Measurements from ENCODE around the gene C2CD4B. TPM values are rescaled to one million over a fixed set of nuclear protein-coding genes. Genes with fewer than 3 reads are reported as not detected.

The C2CD4B gene
- total RNA-seq, 1 experiment from 2014 or later, result 0.26 TPM

DNA sequence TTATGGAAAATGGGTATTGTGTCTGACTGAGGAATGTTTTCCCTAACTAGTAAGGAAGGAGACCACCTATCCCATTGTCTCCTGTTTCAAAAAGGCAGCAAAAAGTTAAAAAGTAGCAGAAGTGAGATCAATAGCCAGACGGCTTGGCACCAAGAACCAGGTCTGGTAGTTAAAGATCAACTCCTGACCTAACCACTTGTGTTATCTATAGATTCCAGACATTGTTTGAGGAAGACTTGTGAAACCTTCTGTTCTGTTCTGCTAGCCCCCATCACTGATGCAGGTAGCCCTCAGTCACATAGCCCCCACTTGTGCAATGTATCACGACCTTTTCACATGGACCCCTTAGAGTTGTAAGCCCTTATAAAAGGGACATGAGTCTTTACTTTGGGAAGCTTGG is 46.3 kb upstream of the C2CD4B start:
- TF ChIP-seq, protein P1, sequence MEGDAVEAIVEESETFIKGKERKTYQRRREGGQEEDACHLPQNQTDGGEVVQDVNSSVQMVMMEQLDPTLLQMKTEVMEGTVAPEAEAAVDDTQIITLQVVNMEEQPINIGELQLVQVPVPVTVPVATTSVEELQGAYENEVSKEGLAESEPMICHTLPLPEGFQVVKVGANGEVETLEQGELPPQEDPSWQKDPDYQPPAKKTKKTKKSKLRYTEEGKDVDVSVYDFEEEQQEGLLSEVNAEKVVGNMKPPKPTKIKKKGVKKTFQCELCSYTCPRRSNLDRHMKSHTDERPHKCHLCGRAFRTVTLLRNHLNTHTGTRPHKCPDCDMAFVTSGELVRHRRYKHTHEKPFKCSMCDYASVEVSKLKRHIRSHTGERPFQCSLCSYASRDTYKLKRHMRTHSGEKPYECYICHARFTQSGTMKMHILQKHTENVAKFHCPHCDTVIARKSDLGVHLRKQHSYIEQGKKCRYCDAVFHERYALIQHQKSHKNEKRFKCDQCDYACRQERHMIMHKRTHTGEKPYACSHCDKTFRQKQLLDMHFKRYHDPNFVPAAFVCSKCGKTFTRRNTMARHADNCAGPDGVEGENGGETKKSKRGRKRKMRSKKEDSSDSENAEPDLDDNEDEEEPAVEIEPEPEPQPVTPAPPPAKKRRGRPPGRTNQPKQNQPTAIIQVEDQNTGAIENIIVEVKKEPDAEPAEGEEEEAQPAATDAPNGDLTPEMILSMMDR (IDR thresholded peaks at IDR 0.05), result no peak
- no peak for TF ChIP-seq POLR2AphosphoS5 (IDR thresholded peaks at IDR 0.05; ENCODE audit: low read depth, low read length)
- TF ChIP-seq SIN3A (IDR thresholded peaks at IDR 0.05; ENCODE audit: borderline replicate concordance, insufficient read depth, low read depth, low read length), result no peak
- TF ChIP-seq TCF7L2 (IDR thresholded peaks at IDR 0.05; ENCODE audit: low read depth, low read length), result no peak
- TF ChIP-seq, protein P2, sequence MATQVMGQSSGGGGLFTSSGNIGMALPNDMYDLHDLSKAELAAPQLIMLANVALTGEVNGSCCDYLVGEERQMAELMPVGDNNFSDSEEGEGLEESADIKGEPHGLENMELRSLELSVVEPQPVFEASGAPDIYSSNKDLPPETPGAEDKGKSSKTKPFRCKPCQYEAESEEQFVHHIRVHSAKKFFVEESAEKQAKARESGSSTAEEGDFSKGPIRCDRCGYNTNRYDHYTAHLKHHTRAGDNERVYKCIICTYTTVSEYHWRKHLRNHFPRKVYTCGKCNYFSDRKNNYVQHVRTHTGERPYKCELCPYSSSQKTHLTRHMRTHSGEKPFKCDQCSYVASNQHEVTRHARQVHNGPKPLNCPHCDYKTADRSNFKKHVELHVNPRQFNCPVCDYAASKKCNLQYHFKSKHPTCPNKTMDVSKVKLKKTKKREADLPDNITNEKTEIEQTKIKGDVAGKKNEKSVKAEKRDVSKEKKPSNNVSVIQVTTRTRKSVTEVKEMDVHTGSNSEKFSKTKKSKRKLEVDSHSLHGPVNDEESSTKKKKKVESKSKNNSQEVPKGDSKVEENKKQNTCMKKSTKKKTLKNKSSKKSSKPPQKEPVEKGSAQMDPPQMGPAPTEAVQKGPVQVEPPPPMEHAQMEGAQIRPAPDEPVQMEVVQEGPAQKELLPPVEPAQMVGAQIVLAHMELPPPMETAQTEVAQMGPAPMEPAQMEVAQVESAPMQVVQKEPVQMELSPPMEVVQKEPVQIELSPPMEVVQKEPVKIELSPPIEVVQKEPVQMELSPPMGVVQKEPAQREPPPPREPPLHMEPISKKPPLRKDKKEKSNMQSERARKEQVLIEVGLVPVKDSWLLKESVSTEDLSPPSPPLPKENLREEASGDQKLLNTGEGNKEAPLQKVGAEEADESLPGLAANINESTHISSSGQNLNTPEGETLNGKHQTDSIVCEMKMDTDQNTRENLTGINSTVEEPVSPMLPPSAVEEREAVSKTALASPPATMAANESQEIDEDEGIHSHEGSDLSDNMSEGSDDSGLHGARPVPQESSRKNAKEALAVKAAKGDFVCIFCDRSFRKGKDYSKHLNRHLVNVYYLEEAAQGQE (IDR thresholded peaks at IDR 0.05; ENCODE audit: insufficient read depth in 1 of 2, low read depth in 2 of 2, low read length in 1 of 2), result no peak
- BruUV-seq (replicated peaks), result no TSS peak
- intact Hi-C loops (cut with micrococcal nuclease; ENCODE audit: unreplicated experiment), result no loop called here

DNA sequence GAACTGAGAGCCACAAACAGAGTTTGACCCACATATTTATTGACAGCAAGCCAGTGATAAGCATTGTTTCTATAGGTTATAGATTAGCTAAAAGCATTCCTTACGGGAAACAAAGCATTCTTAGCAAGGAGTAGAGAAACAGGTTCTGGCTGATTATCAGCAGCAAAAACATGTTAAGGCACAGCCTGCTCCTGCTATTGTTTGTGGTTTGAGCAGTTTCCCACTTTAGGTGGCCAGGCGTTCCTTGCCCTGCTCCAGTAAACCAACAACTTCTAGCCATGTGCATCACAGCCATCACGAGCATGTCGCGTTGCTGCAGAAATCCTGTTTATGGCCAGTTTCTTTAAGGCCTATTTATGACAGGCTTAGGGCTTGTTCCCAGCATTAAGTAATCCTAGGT is 44.7 kb upstream of the C2CD4B start:
- H3K36me3 ChIP-seq (ENCODE audit: control insufficient read depth, insufficient read depth, low read length), result no peaks in the 10 kb centered on the region
- no peak for TF ChIP-seq SIN3A (IDR thresholded peaks at IDR 0.05; ENCODE audit: borderline replicate concordance, insufficient read depth, low read depth, low read length)
- ChIA-PET CTCF (interaction anchor here (0.6 kb wide), 1 partner anchor 102 kb away, joined by 3 read pairs; no protein-coding TSS in a partner anchor), POLR2A (no interaction called here)
- peaks cover 3% of the 10 kb centered on the region; the same call in 1 of the 2 replicates for H3K9me3 ChIP-seq (ENCODE audit: control insufficient read depth, insufficient read depth, low read depth, low read length)
- no peak overlapping the region for H3K27ac ChIP-seq (ENCODE audit: low read length)
- no peak overlapping the region for H3K4me3 ChIP-seq (ENCODE audit: low read depth in 2 of 2, low read length in 2 of 2)
- in situ Hi-C loops (cut with HindIII; ENCODE audit: low pct_unique_long_range_greater_than_20kb, low sequenced_read_pairs) (no loop called here), intact Hi-C loops (cut with micrococcal nuclease; ENCODE audit: unreplicated experiment) (no loop called here)
- no peaks in the 10 kb centered on the region for H3K27me3 ChIP-seq (ENCODE audit: control insufficient read depth, insufficient read depth, low read length)
- DNase-seq (ENCODE audit: low read depth, low spot score) (no peak), ATAC-seq (no peak)
- no peaks in the 10 kb centered on the region for H3K4me1 ChIP-seq (ENCODE audit: control insufficient read depth, insufficient read depth, low read length)
- BruUV-seq (replicated peaks), result no TSS peak

More for the DNA sequence above, 46.3 kb upstream of the C2CD4B start:
- no peaks in the 10 kb centered on the region for H3K36me3 ChIP-seq (ENCODE audit: control insufficient read depth, insufficient read depth, low read length)
- ChIA-PET POLR2A (no interaction called here), CTCF (no interaction called here)
- H3K4me1 ChIP-seq (ENCODE audit: control insufficient read depth, insufficient read depth, low read length), result no peaks in the 10 kb centered on the region
- DNase-seq (ENCODE audit: low read depth, low spot score) (no peak), ATAC-seq (no peak)
- no peak overlapping the region for H3K27ac ChIP-seq (ENCODE audit: low read length)
- in situ Hi-C loops (cut with HindIII; ENCODE audit: low pct_unique_long_range_greater_than_20kb, low sequenced_read_pairs), result no loop called here
- no peak overlapping the region for H3K4me3 ChIP-seq (ENCODE audit: low read depth in 2 of 2, low read length in 2 of 2)
- H3K27me3 ChIP-seq (ENCODE audit: control insufficient read depth, insufficient read depth, low read length), result no peaks in the 10 kb centered on the region
- H3K9me3 ChIP-seq (ENCODE audit: control insufficient read depth, insufficient read depth, low read depth, low read length), result peaks cover 3% of the 10 kb centered on the region; the same call in 1 of the 2 replicates

DNA sequence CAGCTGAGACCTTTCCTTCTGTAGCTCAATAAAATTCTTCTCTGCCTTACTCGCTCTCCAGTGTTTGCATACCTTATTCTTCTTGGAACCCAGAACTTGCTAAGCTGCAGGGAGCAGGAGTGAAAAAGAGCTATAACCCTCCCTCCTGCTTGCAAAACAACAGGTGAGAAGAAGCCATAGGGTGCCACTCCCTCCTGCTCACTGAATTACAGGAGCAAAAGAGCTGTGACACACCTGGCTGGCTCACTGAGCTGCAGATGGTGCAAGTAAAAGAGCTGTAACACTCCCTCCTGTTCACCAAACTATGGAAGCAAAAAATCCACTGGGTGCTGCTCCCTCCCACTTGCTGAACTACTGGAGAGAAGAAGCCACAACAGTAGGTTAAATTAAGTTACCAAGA is 44.2 kb upstream of the C2CD4B start:
- POLR2A ChIA-PET, result no interaction called here
- no peak for DNase-seq (ENCODE audit: low read depth, low spot score)
- intact Hi-C loops (cut with micrococcal nuclease; ENCODE audit: unreplicated experiment), result no loop called here

More for the DNA sequence above, 44.2 kb upstream of the C2CD4B start:
- H3K9me3 ChIP-seq (ENCODE audit: control insufficient read depth, insufficient read depth, low read depth, low read length), result peaks cover 3% of the 10 kb centered on the region; the same call in 1 of the 2 replicates
- no peaks in the 10 kb centered on the region for H3K27me3 ChIP-seq (ENCODE audit: control insufficient read depth, insufficient read depth, low read length)
- no peaks in the 10 kb centered on the region for H3K36me3 ChIP-seq (ENCODE audit: control insufficient read depth, insufficient read depth, low read length)
- CTCF ChIA-PET, result no interaction called here
- no peak for ATAC-seq
- TF ChIP-seq POLR2AphosphoS5 (IDR thresholded peaks at IDR 0.05; ENCODE audit: low read depth, low read length), result no peak
- no peak for TF ChIP-seq SIN3A (IDR thresholded peaks at IDR 0.05; ENCODE audit: borderline replicate concordance, insufficient read depth, low read depth, low read length)
- no peak for TF ChIP-seq TCF7L2 (IDR thresholded peaks at IDR 0.05; ENCODE audit: low read depth, low read length)
- TF ChIP-seq, protein P2 (IDR thresholded peaks at IDR 0.05; ENCODE audit: insufficient read depth in 1 of 2, low read depth in 2 of 2, low read length in 1 of 2), result no peak
- H3K4me3 ChIP-seq (ENCODE audit: low read depth in 2 of 2, low read length in 2 of 2), result no peak overlapping the region
- in situ Hi-C loops (cut with HindIII; ENCODE audit: low pct_unique_long_range_greater_than_20kb, low sequenced_read_pairs), result no loop called here
- no TSS peak for BruUV-seq (replicated peaks)
- H3K4me1 ChIP-seq (ENCODE audit: control insufficient read depth, insufficient read depth, low read length), result no peaks in the 10 kb centered on the region
- H3K27ac ChIP-seq (ENCODE audit: low read length), result no peak overlapping the region
